Esophagus mucosa (tissue), 1 donor: ENCODE measurements around the gene ZBTB7C. TPM values are rescaled to one million over a fixed set of nuclear protein-coding genes. Genes with fewer than 3 reads are reported as not detected.
A peak's percentile ranks its signal among the peaks of the same experiment; 100 is the strongest.

Source experiments
- ATAC-seq: fragments of 200-7000 bp; cut with Tn5 transposase; one replicate; pipeline ENCODE4 v1.9.1; 2020
- total RNA-seq: library from RNA; stranded (reverse); gene quantifications from one replicate; pipeline ENCODE4 v1.2.4, GENCODE V29; 2023
- donor health status: DM: yes; HTN: yes; CAD: no.

ZBTB7C gene
- total RNA-seq, 1 donor from 2014 or later, result 28.8 TPM

- ATAC-seq, result peak; percentile 28
Measured at GRCh38 chr18:48418539-48419276, 9.5 kb upstream of the ZBTB7C start.

DNA sequence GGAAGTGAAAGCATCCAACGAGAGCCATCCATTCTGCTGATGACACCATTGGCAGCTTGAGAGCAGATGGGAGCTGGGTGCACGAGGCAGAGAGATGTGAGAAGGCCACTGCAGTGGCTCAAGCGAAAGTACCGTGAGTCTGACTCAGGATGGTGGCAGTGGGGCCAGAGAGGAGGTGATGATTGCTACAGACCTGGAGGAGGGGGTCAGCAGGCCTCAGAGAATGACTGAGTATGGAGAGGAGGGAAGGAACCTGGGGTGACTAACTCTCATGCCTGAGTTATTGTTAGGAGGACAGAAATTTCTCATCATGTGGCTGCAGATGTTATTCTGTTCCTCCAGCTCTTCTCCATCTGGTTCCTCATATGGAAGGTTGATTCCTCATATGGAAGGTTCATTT, 8.8 kb upstream of the ZBTB7C start:
- no peak for ATAC-seq

- no peak for ATAC-seq
Measured at GRCh38 chr18:48413342-48413741, 4.2 kb upstream of the ZBTB7C start.

DNA sequence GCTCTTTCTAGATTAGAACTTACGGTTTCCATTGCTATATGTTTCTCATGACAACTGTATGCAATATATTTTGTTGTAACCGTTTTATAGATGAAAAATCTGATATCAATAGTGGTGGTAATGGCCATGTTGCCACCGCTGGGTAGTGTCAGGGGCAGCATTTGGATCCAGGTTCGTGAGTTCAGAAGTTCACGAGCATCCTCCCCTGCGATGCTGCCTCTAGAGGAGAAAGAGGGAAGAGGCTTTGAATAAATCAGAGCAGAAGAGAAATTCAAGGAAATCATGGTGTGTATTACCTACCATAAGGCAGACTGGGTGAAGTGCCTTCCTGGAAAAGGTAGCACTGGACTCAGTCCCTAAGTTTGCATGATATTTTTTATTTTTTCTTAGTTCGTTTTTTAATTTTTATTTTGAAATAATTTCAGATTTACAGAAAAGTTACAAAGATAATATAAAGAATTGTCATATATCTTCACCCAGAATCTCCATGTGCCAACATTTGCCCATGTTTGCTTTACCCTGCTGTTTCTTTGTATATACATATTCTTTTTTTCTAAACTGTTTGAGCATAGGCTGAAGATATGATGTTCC, 3.3 kb upstream of the ZBTB7C start:
- ATAC-seq, result no peak

- ATAC-seq, result peak; percentile 97
Measured at GRCh38 chr18:48410095-48410920, 1.1 kb upstream of the ZBTB7C start.

DNA sequence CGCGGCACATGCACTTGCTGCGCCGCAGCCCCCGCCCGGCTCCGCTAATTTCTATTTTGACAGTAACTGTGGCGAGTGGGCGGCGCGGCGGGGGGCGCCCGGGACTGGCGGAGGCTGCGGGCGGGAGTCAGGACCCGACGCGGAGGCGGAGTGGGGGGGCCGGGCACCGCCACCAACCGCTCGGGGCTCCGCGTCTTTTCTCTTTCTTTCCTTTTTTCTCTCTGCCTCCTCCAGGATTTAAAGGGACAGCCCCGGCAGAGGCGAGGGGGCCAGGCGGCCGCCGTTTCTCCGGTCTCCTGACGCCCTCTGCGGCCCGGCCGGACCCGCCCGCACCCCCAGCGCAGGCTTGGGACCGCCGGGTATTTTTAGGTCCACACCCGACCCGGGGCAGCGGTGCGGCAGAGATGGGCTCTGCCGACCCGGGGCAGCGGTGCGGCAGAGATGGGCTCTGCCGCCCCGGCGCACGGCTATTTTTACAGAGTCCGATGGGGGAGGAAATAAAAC, 460 bp upstream of the ZBTB7C start:
- ATAC-seq, result peak; percentile 14

GRCh38 chr18:48408111-48408726, 964 bp downstream of the ZBTB7C start:
- no peak for ATAC-seq

DNA sequence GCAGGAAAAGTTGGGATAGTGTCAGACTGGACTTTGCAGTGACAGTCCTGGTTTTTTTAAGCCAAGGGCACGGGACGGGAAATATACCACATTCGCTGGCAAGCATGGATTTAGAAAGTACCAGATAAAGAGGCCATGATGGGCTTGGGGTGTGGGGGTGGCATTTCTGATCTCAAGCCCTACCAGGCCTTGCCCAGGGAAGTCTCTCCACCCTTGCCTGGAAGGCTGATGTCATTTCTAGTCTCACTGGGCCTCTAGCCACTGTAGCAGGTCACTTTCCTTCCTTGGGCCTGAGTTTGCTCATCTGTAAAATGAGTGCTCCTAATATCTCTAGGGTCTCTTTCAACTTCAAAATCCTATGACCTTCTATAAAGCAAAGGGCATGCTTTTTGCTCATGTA, 1.8 kb downstream of the ZBTB7C start:
- ATAC-seq, result no peak

GRCh38 chr18:48405978-48406377, 3.2 kb downstream of the ZBTB7C start:
- no peak for ATAC-seq

GRCh38 chr18:48404716-48405507, 4.3 kb downstream of the ZBTB7C start:
- ATAC-seq, result no peak

GRCh38 chr18:48402953-48403352, 6.2 kb downstream of the ZBTB7C start:
- no peak for ATAC-seq

- ATAC-seq, result no peak
Measured at GRCh38 chr18:48399303-48400075, 9.7 kb downstream of the ZBTB7C start.

GRCh38 chr18:48398074-48398473, 11.1 kb downstream of the ZBTB7C start:
- no peak for ATAC-seq

DNA sequence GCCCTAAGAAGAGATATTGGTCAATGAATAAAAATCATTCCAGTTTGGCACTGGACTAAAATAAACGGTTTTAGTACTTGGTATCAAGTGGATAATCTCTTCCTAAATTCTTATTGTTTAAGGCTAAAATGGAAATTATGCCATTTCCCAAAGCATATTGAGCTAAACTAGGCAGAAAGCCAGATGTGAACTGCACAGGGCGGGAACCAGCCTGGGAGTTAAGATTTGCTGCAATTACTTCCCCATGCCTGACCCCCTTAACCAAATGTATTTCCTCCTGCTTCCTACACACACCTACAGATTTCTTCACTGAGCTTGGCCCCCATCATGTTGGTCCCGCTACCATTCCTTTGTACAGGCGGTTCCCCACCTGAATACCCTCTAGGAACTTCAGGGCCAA, 12.2 kb downstream of the ZBTB7C start:
- no peak for ATAC-seq

GRCh38 chr18:48396561-48396960, 12.6 kb downstream of the ZBTB7C start:
- no peak for ATAC-seq

DNA sequence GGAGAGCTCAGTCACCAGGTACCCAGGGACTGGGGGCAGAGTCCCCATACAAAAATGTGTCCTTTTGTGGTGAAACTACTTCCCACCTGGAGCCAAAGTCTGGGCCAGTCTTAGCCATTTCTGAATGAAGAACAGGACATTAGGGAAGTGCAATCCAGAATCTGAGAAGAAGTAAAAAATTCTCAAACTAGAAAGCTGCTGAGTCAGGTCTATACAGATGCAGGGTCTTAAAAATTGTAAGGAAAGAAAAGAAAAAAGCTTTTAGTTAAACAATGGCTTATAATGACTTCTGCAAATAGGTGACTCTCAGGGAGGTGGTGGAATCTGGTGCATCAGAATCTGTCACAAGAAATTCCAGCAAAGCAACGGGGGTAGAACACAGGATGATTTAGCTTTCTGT, 13.5 kb downstream of the ZBTB7C start:
- ATAC-seq, result no peak

GRCh38 chr18:48394176-48394575, 15.0 kb downstream of the ZBTB7C start:
- no peak for ATAC-seq

DNA sequence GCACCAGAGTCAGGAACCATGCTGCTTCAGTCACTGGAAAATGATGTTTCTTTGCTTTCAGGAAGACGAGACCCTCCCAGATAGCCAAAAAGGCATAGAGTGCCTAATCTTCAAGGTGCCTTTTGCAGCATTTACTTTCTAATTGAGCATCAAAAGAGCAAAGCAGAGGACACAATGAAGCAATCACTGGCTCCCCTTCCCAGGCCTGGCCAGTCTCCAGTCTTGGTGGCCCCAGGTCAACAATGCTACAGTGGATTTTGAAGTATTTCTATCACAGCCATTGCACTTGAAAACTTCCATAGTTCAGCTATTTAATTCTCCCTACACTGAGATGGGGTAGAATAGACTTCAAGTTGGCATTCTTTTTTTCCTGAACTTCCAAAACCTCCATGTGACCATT, 15.4 kb downstream of the ZBTB7C start:
- ATAC-seq, result no peak

- peak; percentile 73 for ATAC-seq
Measured at GRCh38 chr18:48393170-48393569, 16.0 kb downstream of the ZBTB7C start.

DNA sequence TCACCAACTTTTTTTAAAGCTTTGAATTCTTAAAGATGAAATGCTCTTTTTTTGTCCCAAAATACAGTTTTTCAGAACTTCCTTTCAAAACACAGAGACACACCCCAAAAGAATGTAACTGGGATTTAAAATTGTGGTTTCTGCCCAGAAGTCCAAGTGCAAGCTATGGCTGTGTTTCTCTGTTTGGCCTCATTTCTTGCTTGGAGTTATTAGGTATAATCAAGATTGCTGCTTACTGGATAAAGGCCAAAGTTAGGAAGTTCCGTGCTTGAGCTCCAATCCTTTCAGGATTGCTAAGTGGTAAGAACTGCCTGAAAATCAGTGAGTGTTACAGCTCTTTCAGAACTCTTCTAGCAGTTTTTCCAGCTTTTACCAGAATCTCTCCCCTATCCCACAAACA, 16.9 kb downstream of the ZBTB7C start:
- ATAC-seq, result no peak

GRCh38 chr18:48391868-48392267, 17.3 kb downstream of the ZBTB7C start:
- ATAC-seq, result no peak
